ENCODE measurements around the gene LIMK2. TPM values are rescaled to one million over a fixed set of nuclear protein-coding genes. Genes with fewer than 3 reads are reported as not detected.

Gene LIMK2
- total RNA-seq, 2 donors from 2014 or later, result 38.4 to 76.8 TPM

- ATAC-seq (ENCODE audit: insufficient number of reproducible peaks, low FRiP score, low read depth), result no peak
- Histone ChIP-seq H3K36me3 (peaks cover 10% of the 10 kb centered on the region), H3K27me3 (replicated peaks; ENCODE audit: insufficient read depth) (no peaks in the 10 kb centered on the region), H3K4me1 (ENCODE audit: control insufficient read depth in 1 of 2, low read depth in 2 of 2) (peaks cover 11 to 29% of the 10 kb centered on the region in 2 donors), H3K4me3 (no peak overlapping the region), H3K27ac (no peak overlapping the region), H3K9me3 (no peaks in the 10 kb centered on the region)
- DNase-seq (ENCODE audit: low spot score), result no peak
- no peak for TF ChIP-seq CTCF (IDR thresholded peaks at IDR 0.05)
Measured at GRCh38 chr22:31253949-31254348, 41.9 kb downstream of the LIMK2 start.

GRCh38 chr22:31259798-31260473, 47.8 kb downstream of the LIMK2 start:
- no peak for TF ChIP-seq CTCF (IDR thresholded peaks at IDR 0.05)
- ATAC-seq (ENCODE audit: insufficient number of reproducible peaks, low FRiP score, low read depth) (no peak), DNase-seq (ENCODE audit: low spot score) (no peak)
- H3K9me3 ChIP-seq, result no peaks in the 10 kb centered on the region
- peaks cover 35% of the 10 kb centered on the region for H3K36me3 ChIP-seq
- no peaks in the 10 kb centered on the region for H3K27me3 ChIP-seq (replicated peaks; ENCODE audit: insufficient read depth)
- H3K27ac ChIP-seq, result no peak overlapping the region
- no peaks in the 10 kb centered on the region for H3K4me1 ChIP-seq (ENCODE audit: control insufficient read depth in 1 of 2, low read depth in 2 of 2)
- H3K4me3 ChIP-seq, result no peak overlapping the region

- Histone ChIP-seq H3K36me3 (peaks cover 35% of the 10 kb centered on the region), H3K27ac (no peak overlapping the region)
- TF ChIP-seq CTCF (IDR thresholded peaks at IDR 0.05), result no peak
Measured at GRCh38 chr22:31260474-31260856, 48.4 kb downstream of the LIMK2 start.

GRCh38 chr22:31262312-31263133, 50.4 kb downstream of the LIMK2 start:
- Histone ChIP-seq H3K27ac (no peak overlapping the region), H3K27me3 (replicated peaks; ENCODE audit: insufficient read depth) (no peaks in the 10 kb centered on the region), H3K36me3 (peaks cover 45% of the 10 kb centered on the region), H3K4me3 (no peak overlapping the region), H3K9me3 (no peaks in the 10 kb centered on the region), H3K4me1 (ENCODE audit: control insufficient read depth in 1 of 2, low read depth in 2 of 2) (no peaks in the 10 kb centered on the region)
- ATAC-seq (ENCODE audit: insufficient number of reproducible peaks, low FRiP score, low read depth), result no peak
- TF ChIP-seq CTCF (IDR thresholded peaks at IDR 0.05), result no peak
- DNase-seq (ENCODE audit: low spot score), result no peak

More at GRCh38 chr22:31260474-31260856, 48.4 kb downstream of the LIMK2 start:
- no peak for ATAC-seq (ENCODE audit: insufficient number of reproducible peaks, low FRiP score, low read depth)
- H3K9me3 ChIP-seq, result no peaks in the 10 kb centered on the region
- no peak overlapping the region for H3K4me3 ChIP-seq
- no peaks in the 10 kb centered on the region for H3K4me1 ChIP-seq (ENCODE audit: control insufficient read depth in 1 of 2, low read depth in 2 of 2)
- H3K27me3 ChIP-seq (replicated peaks; ENCODE audit: insufficient read depth), result no peaks in the 10 kb centered on the region
- no peak for DNase-seq (ENCODE audit: low spot score)

GRCh38 chr22:31263896-31264640, 52.0 kb downstream of the LIMK2 start:
- Histone ChIP-seq H3K4me3 (no peak overlapping the region), H3K9me3 (no peaks in the 10 kb centered on the region), H3K27ac (no peak overlapping the region), H3K4me1 (ENCODE audit: control insufficient read depth in 1 of 2, low read depth in 2 of 2) (no peaks in the 10 kb centered on the region), H3K27me3 (replicated peaks; ENCODE audit: insufficient read depth) (no peaks in the 10 kb centered on the region), H3K36me3 (peaks cover 48% of the 10 kb centered on the region)
- no peak for TF ChIP-seq CTCF (IDR thresholded peaks at IDR 0.05)
- ATAC-seq (ENCODE audit: insufficient number of reproducible peaks, low FRiP score, low read depth) (no peak), DNase-seq (ENCODE audit: low spot score) (no peak)
